Astrocyte of the cerebellum (primary cell): ENCODE results near the gene MXD4.
A peak's percentile ranks its signal among the peaks of the same experiment; 100 is the strongest.

Experiments
- DNase-seq: peaks from one replicate; pipeline ENCODE4 v3.0.0-alpha.2; 2011; ENCODE audit warnings: low read depth
- H3K4me3 ChIP-seq: 2 replicates; pipeline ENCODE4 v1.5.1; 2011; ENCODE audit warnings: mild to moderate bottlenecking, low read depth, low read length, moderate library complexity
- in situ Hi-C: cut with HindIII; loops from 2 replicates; pipeline ENCODE4 v1.10.0; 2017; ENCODE audit warnings: low sequenced_read_pairs
- TF ChIP-seq, protein P1 (sequence below): IDR thresholded peaks from 2 replicates; pipeline ENCODE4 v1.5.1; 2012; ENCODE audit warnings: low read length, low read depth, moderate library complexity, mild to moderate bottlenecking; ENCODE audit errors: missing control alignments

The MXD4 gene

DNA sequence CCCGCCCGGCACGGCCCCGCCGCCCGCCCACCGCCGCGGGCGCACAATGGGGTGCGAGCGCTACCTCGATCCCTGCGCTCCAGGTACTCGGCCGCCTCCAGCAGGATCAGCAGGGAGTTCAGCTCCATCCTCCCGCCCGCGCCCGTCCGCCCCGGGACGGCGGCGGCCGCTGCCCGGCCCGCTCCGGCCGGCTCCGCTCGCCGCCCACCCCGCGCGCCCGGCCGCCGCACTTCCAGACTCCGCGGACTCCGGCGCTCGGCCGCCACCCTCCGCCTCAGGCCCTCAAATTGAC lies at the start of gene MXD4:
MXD4 (minus strand) TSS at position 257 of the 292 bp plus-strand sequence; CDS start at position 128, 129 bp downstream.
- in situ Hi-C loops = no loop called here
- DNase-seq = no peak
- peak within 1 kb of the TSS; percentile 86 for H3K4me3 ChIP-seq
- TF ChIP-seq, protein P1, sequence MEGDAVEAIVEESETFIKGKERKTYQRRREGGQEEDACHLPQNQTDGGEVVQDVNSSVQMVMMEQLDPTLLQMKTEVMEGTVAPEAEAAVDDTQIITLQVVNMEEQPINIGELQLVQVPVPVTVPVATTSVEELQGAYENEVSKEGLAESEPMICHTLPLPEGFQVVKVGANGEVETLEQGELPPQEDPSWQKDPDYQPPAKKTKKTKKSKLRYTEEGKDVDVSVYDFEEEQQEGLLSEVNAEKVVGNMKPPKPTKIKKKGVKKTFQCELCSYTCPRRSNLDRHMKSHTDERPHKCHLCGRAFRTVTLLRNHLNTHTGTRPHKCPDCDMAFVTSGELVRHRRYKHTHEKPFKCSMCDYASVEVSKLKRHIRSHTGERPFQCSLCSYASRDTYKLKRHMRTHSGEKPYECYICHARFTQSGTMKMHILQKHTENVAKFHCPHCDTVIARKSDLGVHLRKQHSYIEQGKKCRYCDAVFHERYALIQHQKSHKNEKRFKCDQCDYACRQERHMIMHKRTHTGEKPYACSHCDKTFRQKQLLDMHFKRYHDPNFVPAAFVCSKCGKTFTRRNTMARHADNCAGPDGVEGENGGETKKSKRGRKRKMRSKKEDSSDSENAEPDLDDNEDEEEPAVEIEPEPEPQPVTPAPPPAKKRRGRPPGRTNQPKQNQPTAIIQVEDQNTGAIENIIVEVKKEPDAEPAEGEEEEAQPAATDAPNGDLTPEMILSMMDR = no peak

DNA sequence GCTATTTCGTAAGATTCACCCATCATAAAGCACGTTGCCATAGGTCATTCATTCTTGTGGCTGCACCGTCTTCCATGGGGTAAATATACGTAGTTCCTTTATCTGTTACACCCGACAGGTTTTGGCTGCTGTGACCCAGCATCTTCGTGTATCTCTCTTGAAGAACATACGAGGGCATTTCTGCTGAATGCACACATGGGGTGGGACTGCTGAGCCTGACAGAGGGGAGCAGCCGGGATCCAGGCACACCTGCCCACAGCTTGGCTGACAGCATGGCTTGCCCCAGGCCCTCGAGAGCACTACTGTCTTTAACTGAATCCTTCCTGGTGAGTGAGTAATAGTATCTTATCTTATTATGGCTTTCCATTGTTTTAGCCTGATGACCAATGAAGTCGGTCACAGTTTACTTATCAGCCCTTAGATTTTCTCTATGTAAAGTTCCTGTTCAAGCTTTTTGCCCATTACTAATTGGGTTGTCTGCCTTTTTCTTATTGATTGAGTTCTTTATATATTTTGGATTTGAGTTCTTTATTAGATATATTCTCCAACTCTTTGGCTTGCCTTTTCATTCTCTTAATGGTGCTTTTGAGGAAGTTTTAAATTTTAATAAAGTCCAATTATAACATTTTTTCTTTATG lies 45.0 kb upstream of the MXD4 start:
- TF ChIP-seq, protein P1 = no peak
- DNase-seq = no peak
- H3K4me3 ChIP-seq = no peak overlapping the region
- in situ Hi-C loops = no loop called here

DNA sequence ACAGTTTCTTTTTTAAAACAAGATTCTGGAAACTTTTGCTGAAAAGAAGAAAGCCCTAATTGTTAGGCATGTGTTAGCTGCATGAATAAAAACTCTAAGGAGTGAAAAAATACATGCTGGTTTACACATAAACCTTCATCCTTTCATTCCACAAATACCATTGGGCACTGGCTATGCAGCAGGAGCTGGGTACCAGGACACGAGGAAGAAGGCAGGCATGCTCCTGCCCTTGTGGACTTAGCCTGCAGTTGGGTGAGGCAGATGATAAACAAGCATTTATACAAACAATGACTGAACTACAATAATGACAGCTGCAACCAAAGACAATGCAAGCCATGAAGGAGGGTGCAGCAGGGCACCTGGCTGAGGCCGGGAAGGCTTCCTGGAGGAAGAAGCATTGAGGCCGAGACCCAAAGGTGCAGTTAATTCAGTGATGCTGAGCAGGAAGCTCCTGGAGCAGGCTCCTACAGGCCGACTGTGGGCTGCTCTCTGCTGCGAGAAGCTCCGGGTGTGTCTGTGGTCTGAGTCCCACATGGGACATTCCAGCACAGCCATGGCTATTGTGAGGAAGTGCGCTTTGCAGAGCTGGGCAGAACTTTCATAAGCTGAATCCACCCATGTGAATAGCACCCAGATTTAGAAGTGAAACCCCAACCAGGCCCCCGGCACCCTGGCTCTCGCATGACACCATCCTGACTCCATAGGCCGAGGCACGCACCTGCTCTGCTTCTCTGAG lies 44.0 kb upstream of the MXD4 start:
- no peak for DNase-seq
- in situ Hi-C loops = no loop called here
- TF ChIP-seq, protein P1 = no peak
- H3K4me3 ChIP-seq = no peak overlapping the region

GRCh38 chr4:2304877-2305561 lies 43.1 kb upstream of the MXD4 start:
- TF ChIP-seq, protein P1 = no peak
- no peak for DNase-seq
- no peak overlapping the region for H3K4me3 ChIP-seq
- in situ Hi-C loops = no loop called here

DNA sequence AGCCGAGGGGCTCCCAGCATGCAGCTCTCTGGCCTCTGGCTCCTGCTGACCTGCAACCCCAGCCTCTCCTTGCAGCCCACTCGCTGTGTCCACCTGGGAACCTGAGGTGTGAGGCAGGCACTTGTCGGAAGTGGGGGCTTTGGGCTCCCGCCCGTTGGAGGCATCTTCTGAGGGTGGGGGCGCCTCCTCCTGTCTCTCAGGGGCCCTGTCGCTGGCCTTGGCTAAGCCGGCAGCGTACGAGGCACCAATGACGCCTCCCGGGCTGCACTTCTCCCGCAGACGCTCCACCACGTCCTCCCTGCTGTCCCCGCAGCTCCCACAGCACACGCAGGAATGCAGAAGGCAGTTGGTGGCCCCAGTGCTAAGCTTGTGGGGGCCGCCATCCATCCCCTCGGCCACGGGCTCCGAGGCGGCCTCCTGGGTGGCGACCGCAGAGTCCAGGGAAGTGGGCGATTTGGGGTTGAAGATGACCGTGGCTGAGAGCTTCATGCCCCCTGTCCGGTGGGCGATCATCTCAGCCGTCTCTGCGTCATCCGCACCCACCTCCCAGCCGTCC lies 42.5 kb upstream of the MXD4 start:
- in situ Hi-C loops = no loop called here
- TF ChIP-seq, protein P1 = no peak
- no peak overlapping the region for H3K4me3 ChIP-seq
- DNase-seq = no peak

GRCh38 chr4:2303686-2304320 lies 41.9 kb upstream of the MXD4 start:
- no peak overlapping the region for H3K4me3 ChIP-seq
- DNase-seq = no peak
- in situ Hi-C loops = no loop called here
- TF ChIP-seq, protein P1 = no peak
